ENCODE results near the gene EHMT1.

- no peak for TF ChIP-seq CTCF (IDR thresholded peaks at IDR 0.05)
- no peak for TF ChIP-seq EP300 (IDR thresholded peaks at IDR 0.05)
Observed at GRCh38 chr9:137744632-137745183, 125.9 kb downstream of the EHMT1 start.
